GM12873 (cell line): Measurements from ENCODE around the gene PRRC2B.

Source experiments
- TF ChIP-seq, protein P1 (sequence below): IDR thresholded peaks from 2 replicates; pipeline ENCODE4 v1.5.1; 2012; ENCODE audit warnings: low read depth, mild to moderate bottlenecking, moderate library complexity, low read length, control low read depth; ENCODE audit not compliant: insufficient read depth; ENCODE audit errors: missing control alignments

Gene PRRC2B

DNA sequence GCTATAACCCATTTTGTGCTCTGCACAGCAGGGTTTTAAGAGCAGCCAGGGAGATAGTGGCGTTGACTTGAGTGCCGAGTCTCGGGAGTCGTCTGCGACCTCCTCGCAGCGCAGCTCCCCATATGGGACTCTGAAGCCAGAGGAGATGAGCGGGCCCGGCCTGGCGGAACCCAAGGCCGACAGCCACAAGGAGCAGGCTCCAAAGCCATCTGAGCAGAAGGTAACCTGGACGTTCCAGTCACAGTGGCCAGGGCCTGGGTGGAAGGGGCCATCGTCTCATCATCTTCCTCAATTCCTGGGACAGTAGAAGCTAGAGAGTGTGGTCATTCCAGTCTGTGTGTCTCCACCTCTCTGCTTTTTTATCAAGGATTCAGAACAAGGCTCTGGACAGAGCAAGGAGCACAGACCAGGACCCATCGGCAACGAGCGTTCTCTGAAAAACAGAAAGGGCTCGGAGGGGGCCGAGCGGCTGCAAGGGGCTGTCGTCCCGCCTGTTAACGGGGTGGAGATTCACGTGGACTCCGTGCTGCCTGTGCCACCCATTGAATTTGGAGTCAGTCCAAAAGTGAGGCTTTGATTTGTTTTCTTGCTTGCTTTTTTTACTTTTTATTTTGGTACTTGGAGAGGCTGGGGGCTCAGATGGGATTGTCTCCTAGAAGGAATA is 88.6 kb downstream of the PRRC2B start:
- TF ChIP-seq, protein P1, sequence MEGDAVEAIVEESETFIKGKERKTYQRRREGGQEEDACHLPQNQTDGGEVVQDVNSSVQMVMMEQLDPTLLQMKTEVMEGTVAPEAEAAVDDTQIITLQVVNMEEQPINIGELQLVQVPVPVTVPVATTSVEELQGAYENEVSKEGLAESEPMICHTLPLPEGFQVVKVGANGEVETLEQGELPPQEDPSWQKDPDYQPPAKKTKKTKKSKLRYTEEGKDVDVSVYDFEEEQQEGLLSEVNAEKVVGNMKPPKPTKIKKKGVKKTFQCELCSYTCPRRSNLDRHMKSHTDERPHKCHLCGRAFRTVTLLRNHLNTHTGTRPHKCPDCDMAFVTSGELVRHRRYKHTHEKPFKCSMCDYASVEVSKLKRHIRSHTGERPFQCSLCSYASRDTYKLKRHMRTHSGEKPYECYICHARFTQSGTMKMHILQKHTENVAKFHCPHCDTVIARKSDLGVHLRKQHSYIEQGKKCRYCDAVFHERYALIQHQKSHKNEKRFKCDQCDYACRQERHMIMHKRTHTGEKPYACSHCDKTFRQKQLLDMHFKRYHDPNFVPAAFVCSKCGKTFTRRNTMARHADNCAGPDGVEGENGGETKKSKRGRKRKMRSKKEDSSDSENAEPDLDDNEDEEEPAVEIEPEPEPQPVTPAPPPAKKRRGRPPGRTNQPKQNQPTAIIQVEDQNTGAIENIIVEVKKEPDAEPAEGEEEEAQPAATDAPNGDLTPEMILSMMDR = no peak

GRCh38 chr9:131483319-131484050 is 89.6 kb downstream of the PRRC2B start:
- TF ChIP-seq, protein P1 = no peak

GRCh38 chr9:131484051-131484445 is 90.2 kb downstream of the PRRC2B start:
- TF ChIP-seq, protein P1 = no peak

DNA sequence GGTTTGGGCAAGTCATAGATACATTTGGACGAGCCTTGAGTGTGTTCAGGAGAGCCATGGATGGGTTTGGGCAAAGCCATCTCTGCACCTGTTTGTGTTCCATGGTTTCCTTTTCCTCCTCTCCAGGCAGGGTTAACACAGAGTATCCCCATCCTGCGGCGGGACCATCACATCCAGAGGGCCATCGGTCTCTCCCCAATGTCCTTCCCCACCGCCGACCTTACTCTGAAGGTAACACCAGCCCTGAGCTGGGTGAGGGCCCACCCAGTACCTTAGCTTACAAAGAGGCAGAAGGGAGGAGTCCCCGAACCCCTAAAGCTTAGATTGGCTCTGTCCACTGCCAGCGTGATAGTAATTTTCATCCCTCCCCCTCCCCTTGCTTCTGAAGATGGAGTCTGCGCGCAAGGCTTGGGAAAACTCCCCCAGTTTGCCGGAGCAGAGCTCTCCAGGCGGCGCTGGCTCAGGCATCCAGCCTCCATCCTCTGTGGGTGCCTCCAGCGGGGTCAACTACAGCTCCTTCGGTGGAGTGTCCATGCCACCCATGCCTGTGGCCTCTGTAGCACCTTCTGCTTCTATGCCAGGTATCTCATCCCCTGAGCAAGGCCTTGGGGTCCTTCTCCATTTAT is 90.8 kb downstream of the PRRC2B start:
- TF ChIP-seq, protein P1 = no peak

- TF ChIP-seq, protein P1 = no peak
These were observed 91.3 kb downstream of the PRRC2B start for GRCh38 chr9:131485206-131485605.

DNA sequence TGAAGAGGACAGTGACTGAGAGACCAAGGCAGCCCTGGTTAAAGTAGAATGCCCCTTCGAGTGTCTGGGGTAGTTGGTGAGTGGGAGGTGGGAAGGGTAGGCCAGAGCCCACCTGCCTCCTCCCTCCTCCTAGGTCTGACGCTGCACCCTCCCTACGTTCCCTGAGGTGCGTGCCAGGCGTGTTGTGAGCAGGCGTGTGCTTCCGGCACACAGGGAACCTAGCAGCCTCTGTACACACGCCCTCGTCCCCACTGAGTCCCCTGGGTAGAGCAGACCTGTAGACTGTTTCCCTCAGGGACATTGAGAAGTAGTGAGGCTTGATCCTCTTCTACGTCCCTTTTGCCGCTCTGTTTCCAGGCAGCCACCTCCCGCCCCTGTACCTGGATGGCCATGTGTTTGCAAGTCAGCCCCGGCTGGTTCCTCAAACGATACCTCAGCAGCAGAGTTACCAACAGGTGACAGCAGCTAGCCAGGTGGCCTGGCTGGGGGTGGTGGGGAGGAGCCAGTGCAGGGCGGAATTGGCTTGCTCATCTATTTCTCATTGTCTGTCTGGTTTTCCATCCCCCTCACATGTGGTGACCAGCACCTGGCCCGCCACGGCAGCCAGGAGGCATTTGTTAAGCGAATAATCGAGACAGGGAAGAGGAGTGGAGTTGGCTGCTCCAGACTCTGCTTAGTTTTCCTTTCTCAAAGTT is 92.0 kb downstream of the PRRC2B start:
- TF ChIP-seq, protein P1 = no peak

DNA sequence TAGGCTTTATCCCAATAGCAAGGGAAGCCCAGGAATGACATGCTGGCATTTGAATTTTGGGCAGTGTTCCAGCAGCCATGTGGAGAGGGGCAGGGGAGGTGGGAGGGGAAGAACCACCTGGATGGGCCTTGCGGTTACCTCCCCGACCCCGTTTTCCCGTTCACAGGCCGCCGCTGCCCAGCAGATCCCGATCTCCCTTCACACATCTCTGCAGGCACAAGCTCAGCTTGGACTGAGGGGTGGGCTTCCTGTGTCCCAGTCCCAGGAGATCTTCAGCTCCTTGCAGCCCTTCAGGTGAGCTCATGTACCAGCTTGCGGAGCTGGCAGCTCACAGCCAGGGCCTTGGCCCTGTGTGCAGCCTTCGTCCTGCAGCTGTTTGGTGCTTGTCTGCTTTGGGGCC is 93.1 kb downstream of the PRRC2B start:
- TF ChIP-seq, protein P1 = no peak
